Measurements from ENCODE around the gene TMEM184B.
A peak's percentile ranks its signal among the peaks of the same experiment; 100 is the strongest.
"Not testable (repeated sequence)": the region's sequence is repeated elsewhere in the genome, so short reads cannot be mapped to it uniquely, and the experiment has no call there.

The TMEM184B gene

GRCh38 chr22:38248280-38248679 lies 24.5 kb downstream of the TMEM184B start:
- DNase-seq (ENCODE audit: low spot score) = no peak

GRCh38 chr22:38247713-38248112 lies 25.1 kb downstream of the TMEM184B start:
- DNase-seq (ENCODE audit: low spot score) = no peak

GRCh38 chr22:38246692-38247091 lies 26.1 kb downstream of the TMEM184B start:
- no peak for DNase-seq (ENCODE audit: low spot score)

GRCh38 chr22:38246046-38246658 lies 26.7 kb downstream of the TMEM184B start:
- no peak for DNase-seq (ENCODE audit: low spot score)

DNA sequence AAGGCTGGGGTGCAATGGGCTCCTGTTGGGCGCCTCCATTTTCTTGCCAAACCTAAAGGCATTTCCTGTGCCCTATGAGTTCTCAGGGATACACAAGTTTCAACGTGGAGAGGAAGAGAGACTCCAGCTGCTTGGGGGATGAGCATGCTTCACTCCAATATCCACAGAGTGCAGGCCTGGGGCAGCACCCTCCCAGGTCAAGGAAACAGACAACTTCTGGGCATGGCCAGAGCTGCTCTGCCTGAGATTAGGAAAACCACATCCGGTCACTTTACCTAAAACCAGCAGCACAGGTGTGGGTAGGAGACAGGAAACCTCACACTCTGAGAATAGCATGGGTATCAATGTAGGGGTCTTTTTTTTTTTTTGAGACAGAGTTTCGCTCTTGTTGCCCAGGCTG lies 28.7 kb downstream of the TMEM184B start:
- no peak for DNase-seq (ENCODE audit: low spot score)

- peak; percentile 76 for DNase-seq (ENCODE audit: low spot score)
Observed at GRCh38 chr22:38243007-38243765, 29.6 kb downstream of the TMEM184B start.

DNA sequence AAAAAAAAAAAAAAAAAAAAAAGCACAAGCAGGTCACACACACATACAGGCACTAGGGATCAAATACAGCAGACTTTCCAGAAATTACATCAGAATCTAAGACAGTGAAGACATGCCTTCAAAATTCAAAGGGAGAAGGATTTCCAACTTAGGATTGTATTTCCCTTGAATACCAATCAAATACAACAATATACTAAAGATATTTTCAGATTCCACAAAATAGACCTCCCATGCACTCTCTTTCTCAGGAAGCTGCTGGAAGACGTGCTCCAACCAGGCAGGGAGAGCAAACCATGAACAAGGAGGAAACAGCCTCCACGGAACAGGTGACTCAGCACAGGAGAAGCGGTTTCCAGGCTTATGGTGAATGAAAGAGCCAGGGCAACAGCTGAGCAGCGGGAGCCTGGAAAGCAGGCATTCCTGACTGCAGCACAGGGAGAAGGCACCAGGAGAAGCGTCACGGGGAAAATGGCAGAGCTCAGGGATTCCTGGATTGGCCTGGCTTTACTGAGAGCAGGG lies 32.0 kb downstream of the TMEM184B start:
- peak; percentile 71 for DNase-seq (ENCODE audit: low spot score)

- no peak for DNase-seq (ENCODE audit: low spot score)
Observed at GRCh38 chr22:38239101-38239761, 33.6 kb downstream of the TMEM184B start.

DNA sequence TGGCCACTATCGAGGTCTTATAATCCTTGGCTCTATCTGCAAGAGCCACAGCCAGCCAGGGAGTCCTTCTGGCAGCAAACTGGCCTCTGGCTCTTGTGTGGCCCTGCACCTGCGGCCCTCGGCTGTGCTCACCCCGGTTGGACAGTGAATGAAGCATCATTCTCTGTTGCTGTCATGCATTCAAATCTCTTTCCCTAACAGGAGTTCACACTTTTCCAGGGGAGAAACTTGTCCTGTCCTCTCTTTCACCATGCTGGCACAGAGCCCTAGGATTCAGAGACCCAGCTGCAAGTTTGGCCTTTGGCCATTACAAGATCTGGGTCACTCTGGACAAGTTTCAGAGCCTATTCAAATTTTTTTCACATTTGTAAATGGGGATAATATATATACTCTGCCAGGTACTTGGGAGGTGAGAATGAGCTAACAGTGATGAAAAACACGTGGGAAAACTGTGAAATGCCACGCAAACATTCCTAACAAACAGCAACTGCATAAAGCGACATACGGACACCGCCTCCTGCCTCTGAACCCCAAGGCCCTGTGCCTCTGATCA lies 34.2 kb downstream of the TMEM184B start:
- DNase-seq (ENCODE audit: low spot score) = no peak

- DNase-seq (ENCODE audit: low spot score) = no peak
Observed at GRCh38 chr22:38236786-38237185, 36.0 kb downstream of the TMEM184B start.

DNA sequence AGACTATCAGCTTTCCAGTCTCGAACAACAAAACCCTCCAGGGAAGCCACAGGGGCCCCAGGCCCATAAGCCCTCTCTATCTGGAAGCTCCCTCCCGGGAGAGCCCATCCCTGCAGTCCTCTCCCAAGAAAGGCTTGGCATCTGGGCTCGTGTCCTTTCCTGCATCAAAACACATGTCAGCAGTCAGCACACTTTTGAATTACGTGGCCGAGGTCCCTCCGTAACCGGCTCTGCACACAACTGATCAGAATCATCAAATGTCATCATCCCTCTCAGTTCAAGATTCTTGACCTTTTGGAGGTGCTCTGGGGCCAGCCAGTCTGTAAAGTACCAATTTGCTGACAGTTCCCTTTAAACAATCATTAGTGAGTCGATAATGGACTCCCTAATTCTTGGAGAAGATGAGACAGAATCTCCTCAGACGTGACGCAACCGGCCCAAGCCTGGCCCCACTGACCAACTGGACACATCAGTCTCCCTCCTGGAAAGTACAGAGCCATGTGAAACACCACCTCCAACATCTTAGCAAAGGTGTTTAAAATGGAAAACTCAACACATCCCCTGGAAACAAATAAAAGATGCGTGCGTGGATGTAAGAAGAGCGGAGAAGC lies 37.5 kb downstream of the TMEM184B start:
- no peak for DNase-seq (ENCODE audit: low spot score)

DNA sequence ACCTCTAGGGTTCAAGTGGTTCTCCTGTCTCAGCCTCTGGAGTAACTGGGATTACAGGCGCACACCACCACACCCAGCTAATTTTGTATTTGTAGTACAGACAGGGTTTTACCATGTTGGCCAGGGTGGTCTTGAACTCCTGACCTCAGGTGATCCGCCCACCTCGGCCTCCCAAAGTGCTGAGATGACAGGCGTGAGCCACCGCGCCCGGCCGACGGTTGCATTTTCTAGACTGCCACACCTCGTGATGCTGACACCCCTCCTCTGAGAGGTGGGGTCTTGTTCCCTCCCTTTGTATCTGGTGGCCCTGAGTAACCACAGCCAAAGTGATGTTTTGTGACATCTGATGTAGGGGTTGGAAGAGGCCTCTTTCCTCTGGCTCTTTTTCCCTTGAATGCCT lies 39.0 kb downstream of the TMEM184B start:
- not testable (repeated sequence) for DNase-seq (ENCODE audit: low spot score)

DNA sequence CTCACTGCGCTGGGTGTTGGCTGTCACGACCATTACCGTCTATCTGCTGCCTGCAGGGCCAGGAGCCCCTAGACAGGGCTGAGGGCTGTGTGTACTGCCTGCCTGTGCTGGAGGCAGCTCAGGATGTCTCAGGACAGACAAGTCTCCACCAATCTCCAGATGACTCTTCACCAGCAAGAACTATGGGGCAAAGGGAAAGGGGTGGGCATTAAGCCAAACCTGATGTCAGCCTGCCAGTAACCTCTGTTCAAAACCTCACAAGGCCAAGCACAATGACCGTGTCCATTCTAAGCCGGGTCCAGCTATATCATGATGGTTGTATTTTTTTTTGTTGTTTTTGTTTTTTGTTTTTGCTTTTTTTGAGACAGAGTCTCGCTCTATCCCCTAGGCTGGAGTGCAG lies 39.4 kb downstream of the TMEM184B start:
- DNase-seq (ENCODE audit: low spot score) = no peak

DNA sequence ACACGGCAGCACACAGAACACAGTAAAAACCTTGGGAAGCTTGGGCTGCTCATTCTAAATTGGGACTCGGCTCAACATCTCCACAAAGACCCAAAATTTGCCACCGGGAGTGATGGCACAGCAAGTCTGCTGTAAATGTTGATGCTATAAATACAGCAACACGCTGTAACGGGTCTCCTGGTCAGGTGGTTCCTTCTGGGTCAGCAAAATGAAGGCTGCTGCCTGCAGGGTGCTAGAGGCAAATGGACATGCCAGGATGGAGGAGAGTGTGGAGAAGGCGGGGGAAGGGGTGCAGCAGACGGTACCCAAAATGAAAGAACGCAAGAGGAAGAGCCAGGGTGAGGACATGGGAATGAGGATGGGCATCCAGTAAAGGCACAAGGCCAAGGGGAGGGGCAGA lies 40.6 kb downstream of the TMEM184B start:
- no peak for DNase-seq (ENCODE audit: low spot score)

DNA sequence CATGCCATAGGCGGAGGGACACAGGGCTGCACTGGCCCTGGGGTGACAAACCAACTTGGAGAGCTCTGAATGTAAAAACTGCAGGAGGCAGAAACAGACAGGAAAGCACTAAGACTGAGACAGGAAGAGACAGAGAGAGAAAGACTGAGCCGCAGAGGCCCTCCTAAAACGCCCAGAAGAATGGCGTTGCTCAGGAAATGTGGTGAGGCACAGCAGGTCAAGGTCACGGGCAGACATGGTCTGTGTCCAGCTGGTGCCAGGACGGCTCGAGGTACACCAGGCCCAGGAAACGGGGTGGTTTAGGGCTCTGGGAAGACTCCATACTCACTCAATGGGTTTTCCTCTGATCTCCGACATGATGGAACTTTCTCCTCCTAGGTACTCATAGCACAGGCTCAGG lies 41.9 kb downstream of the TMEM184B start:
- no peak for DNase-seq (ENCODE audit: low spot score)

- DNase-seq (ENCODE audit: low spot score) = no peak
Observed at GRCh38 chr22:38230108-38230825, 42.5 kb downstream of the TMEM184B start.

DNA sequence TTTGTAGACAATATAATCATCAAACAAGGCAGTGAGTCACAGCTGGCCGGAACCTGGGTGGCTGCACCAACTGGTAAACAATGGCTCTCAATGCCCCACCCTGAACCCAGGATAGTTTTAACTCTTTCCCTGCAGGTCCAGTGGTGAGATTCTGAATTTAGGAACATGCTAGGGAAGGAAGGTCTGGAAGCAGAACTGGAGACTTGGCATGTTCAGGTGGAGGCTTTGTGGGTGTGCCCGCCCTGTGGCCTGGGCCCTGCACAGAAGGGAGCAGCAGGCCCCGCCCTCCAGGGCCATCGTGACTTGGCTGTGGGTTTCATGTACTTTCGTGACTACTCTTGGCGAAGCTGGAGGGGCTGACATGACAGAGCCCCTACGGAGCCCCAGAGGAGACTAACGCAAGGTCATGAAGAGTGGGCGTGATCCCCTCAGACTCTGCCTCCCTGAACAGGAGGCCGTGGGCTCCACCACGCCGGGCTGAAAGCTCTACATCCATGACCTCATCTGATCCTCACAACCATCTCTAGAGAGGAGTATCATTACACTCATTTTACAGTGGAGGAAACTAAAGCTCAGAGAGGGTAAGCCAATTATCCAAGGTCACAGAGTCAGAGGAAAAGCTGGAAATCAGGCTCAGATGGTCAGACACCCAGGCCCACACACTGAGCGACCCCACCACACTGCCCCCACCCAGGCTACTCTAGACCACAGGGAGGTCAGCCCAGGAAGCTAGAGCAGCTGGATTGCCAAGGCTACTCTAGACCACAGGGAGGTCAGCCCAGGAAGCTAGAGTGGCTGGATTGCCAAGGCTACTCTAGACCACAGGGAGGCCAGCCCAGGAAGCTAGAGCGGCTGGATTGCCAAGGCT lies 43.7 kb downstream of the TMEM184B start:
- DNase-seq (ENCODE audit: low spot score) = no peak

DNA sequence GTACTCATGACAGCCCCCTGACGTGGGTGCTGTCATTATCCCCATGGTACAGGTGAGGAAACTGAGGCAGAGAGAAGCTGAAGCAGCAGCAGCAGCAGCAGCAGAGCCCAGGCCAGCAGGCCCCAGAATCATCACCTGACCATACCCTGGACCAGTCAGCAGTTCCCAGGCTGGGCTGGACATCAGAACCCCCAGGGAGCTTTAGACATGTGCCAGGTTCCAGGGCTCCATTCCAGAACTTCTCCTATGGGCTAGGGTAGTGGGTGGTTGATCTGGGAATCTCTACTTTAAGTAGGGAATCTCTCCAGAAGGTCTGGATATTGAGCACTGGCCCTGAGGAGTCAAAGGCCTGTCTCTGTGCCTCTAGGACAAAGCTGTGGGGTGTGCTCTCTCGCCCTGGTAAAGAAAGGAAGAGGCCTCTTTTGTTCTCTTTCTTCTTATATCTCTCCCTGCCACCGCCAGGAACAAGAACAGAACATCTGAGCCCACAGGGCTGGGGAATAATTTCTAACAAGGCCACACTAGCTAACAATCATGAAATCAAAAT lies 44.4 kb downstream of the TMEM184B start:
- DNase-seq (ENCODE audit: low spot score) = no peak

DNA sequence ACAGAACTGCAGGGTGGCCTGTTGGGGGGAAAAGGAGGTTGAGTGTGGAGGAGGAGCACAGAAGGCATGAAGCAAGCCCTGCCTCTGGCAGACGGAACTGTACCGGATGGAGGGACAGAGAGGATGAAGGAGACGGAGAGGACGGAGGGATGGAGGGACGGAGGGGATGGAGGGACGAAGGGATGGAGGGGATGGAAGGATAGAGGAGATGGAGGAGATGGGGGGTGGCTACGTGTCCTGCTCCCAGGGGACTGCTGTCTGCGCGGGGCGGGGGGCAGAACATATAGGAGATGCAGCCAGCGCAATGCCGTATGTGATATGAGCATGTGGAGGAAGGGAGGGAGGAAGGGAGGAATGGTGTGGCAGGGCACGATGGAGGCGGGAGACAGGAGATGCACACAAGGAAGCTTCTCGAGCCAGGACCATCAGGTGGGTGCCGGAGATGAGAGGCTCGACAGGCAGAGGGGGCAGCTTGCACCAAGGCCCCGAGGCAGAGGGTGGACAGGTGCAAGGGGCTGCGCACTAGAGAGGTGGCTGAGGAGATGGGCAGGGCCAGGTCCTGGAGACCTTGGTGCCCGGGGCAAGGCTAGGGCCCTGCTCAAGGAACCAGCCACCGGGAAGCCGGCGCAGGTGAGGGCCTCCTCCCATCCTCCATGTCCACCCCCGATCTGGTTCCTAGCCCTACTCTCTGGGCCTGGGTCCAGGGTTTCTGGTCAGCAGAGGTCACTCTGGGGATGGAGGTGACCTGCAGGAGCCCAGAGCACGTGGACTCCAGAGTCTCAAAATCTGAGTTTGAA lies 45.8 kb downstream of the TMEM184B start:
- DNase-seq (ENCODE audit: low spot score) = no peak
